H9 (cell line): ENCODE measurements around the gene IDE. TPM values are rescaled to one million over a fixed set of nuclear protein-coding genes. Genes with fewer than 3 reads are reported as not detected.
A peak's percentile ranks its signal among the peaks of the same experiment; 100 is the strongest.

ENCODE experiments used
- DNase-seq: peaks from one replicate; pipeline ENCODE4 v3.0.0-alpha.2; 2017
- H2AFZ ChIP-seq: one replicate; pipeline ENCODE4 v1.6.1; 2013; ENCODE audit warnings: mild to moderate bottlenecking, low read length, control low read depth, moderate library complexity
- H2AK5ac ChIP-seq: 2 replicates; pipeline ENCODE4 v1.6.1; 2013; ENCODE audit warnings: low read length, control low read depth, mixed read lengths; ENCODE audit not compliant: insufficient read length
- H2BK120ac ChIP-seq: one replicate; pipeline ENCODE4 v1.6.1; 2013; ENCODE audit warnings: low read depth, mild to moderate bottlenecking, low read length, control low read depth, inconsistent platforms; ENCODE audit not compliant: poor library complexity, severe bottlenecking
- H2BK12ac ChIP-seq: 2 replicates; pipeline ENCODE4 v1.6.1; 2013; ENCODE audit warnings: low read length, control low read depth, mixed read lengths, low read depth; ENCODE audit not compliant: insufficient read length
- H2BK15ac ChIP-seq: 2 replicates; pipeline ENCODE4 v1.6.1; 2013; ENCODE audit warnings: low read depth, low read length, control low read depth
- H2BK20ac ChIP-seq: one replicate; pipeline ENCODE4 v1.6.1; 2013; ENCODE audit warnings: low read depth, mild to moderate bottlenecking, low read length, control low read depth, inconsistent platforms; ENCODE audit not compliant: poor library complexity, severe bottlenecking
- H2BK5ac ChIP-seq: 2 replicates; pipeline ENCODE4 v1.6.1; 2013; ENCODE audit warnings: low read length, control low read depth, mixed read lengths; ENCODE audit not compliant: insufficient read length
- H3K14ac ChIP-seq: 2 replicates; pipeline ENCODE4 v1.6.1; 2013; ENCODE audit warnings: low read length, control low read depth; ENCODE audit not compliant: insufficient read depth
- H3K18ac ChIP-seq: 2 replicates; pipeline ENCODE4 v1.6.1; 2013; ENCODE audit warnings: low read depth, mild to moderate bottlenecking, mixed read lengths, low read length, control low read depth; ENCODE audit not compliant: insufficient read length
- H3K23ac ChIP-seq: 2 replicates; pipeline ENCODE4 v1.6.1; 2013; ENCODE audit warnings: low read length, control low read depth, mixed read lengths, low read depth; ENCODE audit not compliant: insufficient read length
- H3K23me2 ChIP-seq: 2 replicates; pipeline ENCODE4 v1.6.1; 2013; ENCODE audit warnings: low read depth, mild to moderate bottlenecking, mixed read lengths, low read length, control low read depth; ENCODE audit not compliant: insufficient read length, poor library complexity, severe bottlenecking
- H3K27ac ChIP-seq: 2 replicates; pipeline ENCODE4 v1.5.1; 2013; ENCODE audit warnings: low read length, control low read depth, mixed read lengths, low read depth; ENCODE audit not compliant: insufficient read length
- H3K27me3 ChIP-seq: 2 replicates; pipeline ENCODE4 v1.6.1; 2013; ENCODE audit warnings: low read length, control low read depth, inconsistent platforms; ENCODE audit not compliant: insufficient read depth
- H3K4ac ChIP-seq: 2 replicates; pipeline ENCODE4 v1.6.1; 2013; ENCODE audit warnings: low read depth, mild to moderate bottlenecking, control low read depth, inconsistent platforms, low read length, moderate library complexity
- H3K4me1 ChIP-seq: 2 replicates; pipeline ENCODE4 v1.6.1; 2013; ENCODE audit warnings: low read length, control low read depth, inconsistent platforms; ENCODE audit not compliant: insufficient read depth
- H3K4me2 ChIP-seq: 2 replicates; pipeline ENCODE4 v1.6.1; 2013; ENCODE audit warnings: low read length, control low read depth, mixed read lengths; ENCODE audit not compliant: insufficient read length, insufficient read depth
- H3K56ac ChIP-seq: 2 replicates; pipeline ENCODE4 v1.6.1; 2013; ENCODE audit warnings: low read depth, mild to moderate bottlenecking, mixed read lengths, low read length, control low read depth; ENCODE audit not compliant: insufficient read length
- H3K79me1 ChIP-seq: 2 replicates; pipeline ENCODE4 v1.6.1; 2013; ENCODE audit warnings: low read depth, mild to moderate bottlenecking, moderate library complexity, low read length, control low read depth, inconsistent platforms; ENCODE audit not compliant: insufficient read depth, poor library complexity, severe bottlenecking
- H3K79me2 ChIP-seq: 2 replicates; pipeline ENCODE4 v1.6.1; 2013; ENCODE audit warnings: low read length, control low read depth, inconsistent platforms; ENCODE audit not compliant: insufficient read depth
- H3K9ac ChIP-seq: 2 replicates; pipeline ENCODE4 v1.6.1; 2013; ENCODE audit warnings: low read length, control low read depth, mixed read lengths; ENCODE audit not compliant: insufficient read length; ENCODE audit errors: extremely low read depth
- H3K9me3 ChIP-seq: one replicate; pipeline ENCODE4 v1.6.1; 2013; ENCODE audit warnings: low read depth, low read length, inconsistent platforms; ENCODE audit not compliant: control insufficient read depth
- H3T11ph ChIP-seq: one replicate; pipeline ENCODE4 v1.6.1; 2013; ENCODE audit warnings: mild to moderate bottlenecking, low read length, control low read depth, inconsistent platforms
- H4K20me1 ChIP-seq: one replicate; pipeline ENCODE4 v1.6.1; 2013; ENCODE audit not compliant: control insufficient read depth, insufficient read length, insufficient read depth
- H4K5ac ChIP-seq: 2 replicates; pipeline ENCODE4 v1.6.1; 2013; ENCODE audit warnings: low read depth, mild to moderate bottlenecking, mixed read lengths, low read length, control low read depth; ENCODE audit not compliant: insufficient read length
- H4K8ac ChIP-seq: replicated peaks from 2 replicates; pipeline ENCODE4 v1.6.1; 2013; ENCODE audit warnings: low read length, control low read depth, mixed read lengths, low read depth; ENCODE audit not compliant: insufficient read length
- H4K91ac ChIP-seq: 2 replicates; pipeline ENCODE4 v1.6.1; 2013; ENCODE audit warnings: low read depth, mild to moderate bottlenecking, moderate library complexity, mixed read lengths, low read length, control low read depth; ENCODE audit not compliant: insufficient read length
- H3K27ac Mint-ChIP-seq, 3 experiments: 2 replicates in 2 of 3; 3 replicates in 1 of 3; pipeline ENCODE4 v1.8.0; 2020 to 2021; ENCODE audit warnings: mixed read lengths in 3 of 3, mild to moderate bottlenecking in 1 of 3, moderate library complexity in 1 of 3
- H3K27me3 Mint-ChIP-seq: 2 replicates; pipeline ENCODE4 v1.8.0; 2021; ENCODE audit warnings: low read depth, mild to moderate bottlenecking, moderate library complexity, mixed read lengths
- H3K36me3 Mint-ChIP-seq, 3 experiments: 2 replicates in 2 of 3; 3 replicates in 1 of 3; pipeline ENCODE4 v1.8.0; 2020 to 2021; ENCODE audit warnings: low read depth in 3 of 3, mixed read lengths in 3 of 3; ENCODE audit not compliant: insufficient read depth in 1 of 3
- H3K4me1 Mint-ChIP-seq, 2 experiments: 2 replicates each; pipeline ENCODE4 v1.8.0; 2020; ENCODE audit warnings: mixed read lengths in 2 of 2
- H3K4me3 Mint-ChIP-seq, 2 experiments: 2 replicates in 1 of 2; 3 replicates in 1 of 2; pipeline ENCODE4 v1.8.0; 2020 to 2021; ENCODE audit warnings: mild to moderate bottlenecking in 2 of 2, mixed read lengths in 2 of 2, moderate library complexity in 1 of 2
- H3K9me3 Mint-ChIP-seq, 2 experiments: 2 replicates in 1 of 2; 3 replicates in 1 of 2; pipeline ENCODE4 v1.8.0; 2020; ENCODE audit warnings: mild to moderate bottlenecking in 2 of 2, mixed read lengths in 2 of 2, moderate library complexity in 1 of 2
- CTCF ChIP-seq: fragments of 200-600 bp; sonication (generic); conservative IDR thresholded peaks from 3 replicates; pipeline ENCODE4 v1.8.0; 2021; ENCODE audit warnings: antibody characterized with exemption, mild to moderate bottlenecking
- WGBS: extraction: QIAGEN DNeasy Blood & Tissue Kit; methylation state at CpG from one replicate; pipeline ENCODE4 v1.1.7; 2013; ENCODE audit warnings: missing lambda C conversion rate, low lambda C conversion rate, mixed read lengths; ENCODE audit not compliant: insufficient read length; ENCODE audit errors: extremely low coverage; 5-methylcytosine and 5-hydroxymethylcytosine counted together
- total RNA-seq: library from RNA; stranded (reverse); gene quantifications from 2 replicates; pipeline ENCODE4 v1.2.1, GENCODE V29; 2021

The IDE gene
- total RNA-seq, 1 experiment from 2014 or later, result 48.9 TPM

DNA sequence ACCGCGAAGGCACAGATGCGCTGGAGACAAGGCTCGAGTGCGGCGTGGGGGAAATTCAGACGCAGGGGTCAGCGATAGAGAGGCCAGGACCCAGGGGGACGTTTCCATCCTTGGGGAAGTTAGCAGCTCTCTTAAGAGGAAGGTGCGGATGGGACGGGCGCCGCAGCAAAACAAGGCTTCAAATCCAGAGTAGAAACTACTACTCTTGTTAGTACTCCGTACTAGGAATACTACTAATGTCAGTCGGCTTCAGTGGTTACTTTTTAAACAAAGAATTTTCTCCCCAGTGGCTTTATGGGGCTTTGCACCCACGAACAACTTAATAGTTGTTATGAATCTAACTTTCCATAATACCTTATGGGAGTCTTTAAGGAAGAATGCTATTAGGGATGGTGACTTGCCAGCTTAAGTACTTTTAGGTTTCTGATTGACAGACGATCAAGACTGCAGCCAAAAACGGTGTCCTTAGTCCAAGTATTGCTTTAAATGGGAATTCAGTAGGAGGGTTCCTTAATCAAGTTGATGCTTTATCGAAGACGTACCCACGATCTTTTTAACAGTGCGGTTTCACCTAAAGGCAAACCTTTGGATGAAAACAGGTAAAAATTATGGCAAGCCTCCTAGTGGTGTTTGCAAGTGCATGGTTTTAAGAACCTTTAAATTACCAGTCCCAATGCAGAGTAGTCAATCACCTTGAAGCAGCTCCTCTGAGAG, 812 bp upstream of the IDE start:
- Histone ChIP-seq H3K9ac (peak overlapping the region; percentile 40), H2AFZ (no peak overlapping the region)
- no peak for DNase-seq

More for the DNA sequence above, 812 bp upstream of the IDE start:
- Histone ChIP-seq H3K9me3 (no peaks in the 10 kb centered on the region), H4K91ac (no peak overlapping the region), H3K4me1 (0 out of 2 replicates have a peak, but pooled peaks cover 2% of the 10 kb centered on the region), H3K79me2 (peaks cover 6% of the 10 kb centered on the region; the same call in 1 of the 2 replicates), H3K27ac (no peak overlapping the region), H2BK15ac (no peak overlapping the region), H3K18ac (no peak overlapping the region), H2BK5ac (no peak overlapping the region), H3K4me2 (peak overlapping the region; percentile 93), H3T11ph (no peak overlapping the region), H4K8ac (no peak overlapping the region), H3K23me2 (peaks cover 11% of the 10 kb centered on the region), H4K5ac (no peak overlapping the region), H3K79me1 (no peaks in the 10 kb centered on the region), H3K4ac (no peak overlapping the region), H2BK12ac (no peak overlapping the region), H2BK20ac (no peak overlapping the region), H3K14ac (0 out of 2 replicates have a peak overlapping the region, but pooled peaks have one; percentile 79), H3K56ac (no peak overlapping the region), H3K23ac (no peak overlapping the region), H4K20me1 (no peaks in the 10 kb centered on the region), H2BK120ac (no peak overlapping the region), H2AK5ac (no peak overlapping the region), H3K27me3 (no peaks in the 10 kb centered on the region)
- TF ChIP-seq CTCF, result peak; percentile 34; the same call in 1 of the 3 replicates
- no CpG with 5 or more reads among the region's 22 CpGs for WGBS
- peaks cover 24 to 32% of the 10 kb centered on the region in 2 experiments for H3K4me1 Mint-ChIP-seq
- no peaks in the 10 kb centered on the region; the same call in 1 of the 2 replicates for H3K27me3 Mint-ChIP-seq
- H3K36me3 Mint-ChIP-seq, result peaks cover 0 to 3% (median 0%) of the 10 kb centered on the region in 3 experiments; a peak in 3 of 7 replicates
- peak overlapping the region; percentile 81 to 84 for H3K4me3 Mint-ChIP-seq
- peak overlapping the region; percentile 72 to 92 (median 74); a peak in 5 of 7 replicates for H3K27ac Mint-ChIP-seq
- no peaks in the 10 kb centered on the region for H3K9me3 Mint-ChIP-seq
